CD4-positive, alpha-beta T cell (primary cell): ENCODE measurements around the gene LAMC2. TPM values are rescaled to one million over a fixed set of nuclear protein-coding genes. Genes with fewer than 3 reads are reported as not detected.

Experiments
- ATAC-seq: fragments of 200-7000 bp; cut with Tn5 transposase; one replicate; pipeline ENCODE4 v1.10.0; 2022; ENCODE audit warnings: mild to moderate bottlenecking; ENCODE audit not compliant: poor library complexity
- CTCF ChIA-PET: fragments of 350-600 bp; sonication (Branson Sonifier 250); formaldehyde crosslinking; loops from one replicate; lab custom pipeline; 2021; ENCODE audit warnings: antibody characterized with exemption, inconsistent platforms; lab: Charles Lee
- POLR2A ChIA-PET: fragments of 350-600 bp; sonication (Branson Sonifier 250); formaldehyde crosslinking; loops from one replicate; lab custom pipeline; 2021; ENCODE audit warnings: antibody characterized with exemption, inconsistent platforms; lab: Charles Lee
- DNase-seq, 14 experiments: peaks; one replicate each; pipeline ENCODE4 v3.0.0-alpha.2; 2013 to 2020; ENCODE audit warnings: mixed read lengths in 2 of 14
- H3K27ac ChIP-seq, 2 donors: one replicate each; pipeline versions ENCODE4 v1.5.1 to v1.7.0; 2013; ENCODE audit warnings: low read length in 2 of 2, low read depth in 1 of 2, mild to moderate bottlenecking in 1 of 2
- H3K27me3 ChIP-seq, 2 experiments: 1 replicate in 1 of 2; 2 replicates in 1 of 2; pipeline versions ENCODE4 v1.6.1 to v1.7.0; 2013; ENCODE audit warnings: low read length in 2 of 2, control low read depth in 1 of 2, mild to moderate bottlenecking in 1 of 2, moderate library complexity in 1 of 2; ENCODE audit not compliant: insufficient read depth in 2 of 2, control insufficient read depth in 1 of 2
- H3K36me3 ChIP-seq: one replicate; pipeline ENCODE4 v1.6.1; 2013; ENCODE audit warnings: low read length, control low read depth; ENCODE audit not compliant: insufficient read depth
- H3K4me1 ChIP-seq: one replicate; pipeline ENCODE4 v1.6.1; 2013; ENCODE audit warnings: low read length, control low read depth; ENCODE audit not compliant: insufficient read depth
- H3K4me3 ChIP-seq: one replicate; pipeline ENCODE4 v1.5.1; 2013; ENCODE audit warnings: mild to moderate bottlenecking, low read length, moderate library complexity
- H3K9me3 ChIP-seq, 2 experiments: 1 replicate in 1 of 2; 2 replicates in 1 of 2; pipeline versions ENCODE4 v1.6.1 to v1.7.0; 2013; ENCODE audit warnings: low read length in 2 of 2, mild to moderate bottlenecking in 2 of 2, control low read depth in 1 of 2, moderate library complexity in 1 of 2; ENCODE audit not compliant: control insufficient read depth in 1 of 2, insufficient read depth in 1 of 2
- H3K27ac Mint-ChIP-seq: one replicate; pipeline ENCODE4 v1.8.0; 2020; ENCODE audit warnings: mixed read lengths
- H3K27me3 Mint-ChIP-seq: one replicate; pipeline ENCODE4 v1.8.0; 2021; ENCODE audit warnings: mixed read lengths
- H3K36me3 Mint-ChIP-seq: one replicate; pipeline ENCODE4 v1.8.0; 2021; ENCODE audit warnings: low read depth, mixed read lengths
- H3K4me1 Mint-ChIP-seq: one replicate; pipeline ENCODE4 v1.8.0; 2021; ENCODE audit warnings: low read depth, mixed read lengths
- H3K4me3 Mint-ChIP-seq: one replicate; pipeline ENCODE4 v1.8.0; 2020; ENCODE audit warnings: mild to moderate bottlenecking, mixed read lengths
- H3K9me3 Mint-ChIP-seq: one replicate; pipeline ENCODE4 v1.8.0; 2020; ENCODE audit warnings: mixed read lengths
- intact Hi-C, 2 experiments: fragments of 100-400 bp; cut with DNase I in 1 of 2; cut with micrococcal nuclease in 1 of 2; formaldehyde crosslinking; loops; one replicate each; pipeline versions ENCODE4 v1.15.1 to v1.9.0; 2023 to 2025; cut with DNase I, micrococcal nuclease
- polyA plus RNA-seq, 2 donors: library from polyadenylated mRNA; unstranded; fragments of 120-200 nt; gene quantifications; one replicate each; pipeline ENCODE4 v1.2.1, GENCODE V29; 2013
- total RNA-seq, 174 experiments: library from RNA in 2 of 174; stranded (reverse) in 2 of 174; gene quantifications; one replicate each; pipeline ENCODE4 v1.2.3 and lab custom pipeline; 2021 to 2026
- TF ChIP-seq, protein P1 (sequence below): fragments of 200-600 bp; IDR thresholded peaks from one replicate; pipeline ENCODE4 v1.8.0; 2022; ENCODE audit warnings: antibody characterized with exemption, mild to moderate bottlenecking

The LAMC2 gene
- not detected for total RNA-seq
- polyA plus RNA-seq (2013, experiment 1 of 2), result not detected
- polyA plus RNA-seq (2013, experiment 2 of 2), result 0.03 TPM
- total RNA-seq (lab: John Stamatoyannopoulos, UW), result 0 to 0.14 (median 0) reads per million in 172 experiments

DNA sequence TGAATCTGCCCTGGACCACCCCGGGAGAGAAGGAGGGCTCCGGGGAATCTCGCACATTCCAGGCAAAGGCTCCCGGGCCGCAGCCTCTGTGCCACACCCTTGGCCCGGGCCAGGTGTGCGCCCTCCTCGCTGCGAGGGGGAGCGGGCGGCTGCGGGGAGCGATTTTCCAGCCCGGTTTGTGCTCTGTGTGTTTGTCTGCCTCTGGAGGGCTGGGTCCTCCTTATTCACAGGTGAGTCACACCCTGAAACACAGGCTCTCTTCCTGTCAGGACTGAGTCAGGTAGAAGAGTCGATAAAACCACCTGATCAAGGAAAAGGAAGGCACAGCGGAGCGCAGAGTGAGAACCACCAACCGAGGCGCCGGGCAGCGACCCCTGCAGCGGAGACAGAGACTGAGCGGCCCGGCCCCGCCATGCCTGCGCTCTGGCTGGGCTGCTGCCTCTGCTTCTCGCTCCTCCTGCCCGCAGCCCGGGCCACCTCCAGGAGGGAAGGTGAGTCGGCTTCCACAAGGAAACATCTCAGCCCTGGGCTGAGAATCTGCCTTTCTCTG lies at the start of gene LAMC2:
Gene LAMC2, plus strand, starts transcription at position 324 of the 550 bp plus-strand sequence. Its CDS starts 89 bp downstream, at position 413.
- ChIA-PET POLR2A (no interaction called here), CTCF (no interaction called here)
- Histone ChIP-seq H3K4me3 (peak within 1 kb of the TSS; percentile 16), H3K27me3 (peaks cover 14 to 30% of the 10 kb centered on the region in 2 experiments), H3K9me3 (peaks cover 0 to 9% of the 10 kb centered on the region in 2 experiments), H3K4me1 (peaks cover 5% of the 10 kb centered on the region), H3K36me3 (no peaks in the 10 kb centered on the region), H3K27ac (no peak within 1 kb of the TSS)
- DNase-seq (peak in 2 of 14 experiments; percentile 2 to 5), ATAC-seq (peak; percentile 32)
- intact Hi-C loops, result no loop called here
- Mint-ChIP-seq H3K4me3 (no peak within 1 kb of the TSS), H3K4me1 (peaks cover 1% of the 10 kb centered on the region), H3K27me3 (peaks cover 52% of the 10 kb centered on the region), H3K9me3 (no peaks in the 10 kb centered on the region), H3K36me3 (no peaks in the 10 kb centered on the region), H3K27ac (no peak within 1 kb of the TSS)
- TF ChIP-seq, protein P1, sequence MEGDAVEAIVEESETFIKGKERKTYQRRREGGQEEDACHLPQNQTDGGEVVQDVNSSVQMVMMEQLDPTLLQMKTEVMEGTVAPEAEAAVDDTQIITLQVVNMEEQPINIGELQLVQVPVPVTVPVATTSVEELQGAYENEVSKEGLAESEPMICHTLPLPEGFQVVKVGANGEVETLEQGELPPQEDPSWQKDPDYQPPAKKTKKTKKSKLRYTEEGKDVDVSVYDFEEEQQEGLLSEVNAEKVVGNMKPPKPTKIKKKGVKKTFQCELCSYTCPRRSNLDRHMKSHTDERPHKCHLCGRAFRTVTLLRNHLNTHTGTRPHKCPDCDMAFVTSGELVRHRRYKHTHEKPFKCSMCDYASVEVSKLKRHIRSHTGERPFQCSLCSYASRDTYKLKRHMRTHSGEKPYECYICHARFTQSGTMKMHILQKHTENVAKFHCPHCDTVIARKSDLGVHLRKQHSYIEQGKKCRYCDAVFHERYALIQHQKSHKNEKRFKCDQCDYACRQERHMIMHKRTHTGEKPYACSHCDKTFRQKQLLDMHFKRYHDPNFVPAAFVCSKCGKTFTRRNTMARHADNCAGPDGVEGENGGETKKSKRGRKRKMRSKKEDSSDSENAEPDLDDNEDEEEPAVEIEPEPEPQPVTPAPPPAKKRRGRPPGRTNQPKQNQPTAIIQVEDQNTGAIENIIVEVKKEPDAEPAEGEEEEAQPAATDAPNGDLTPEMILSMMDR, result no peak

DNA sequence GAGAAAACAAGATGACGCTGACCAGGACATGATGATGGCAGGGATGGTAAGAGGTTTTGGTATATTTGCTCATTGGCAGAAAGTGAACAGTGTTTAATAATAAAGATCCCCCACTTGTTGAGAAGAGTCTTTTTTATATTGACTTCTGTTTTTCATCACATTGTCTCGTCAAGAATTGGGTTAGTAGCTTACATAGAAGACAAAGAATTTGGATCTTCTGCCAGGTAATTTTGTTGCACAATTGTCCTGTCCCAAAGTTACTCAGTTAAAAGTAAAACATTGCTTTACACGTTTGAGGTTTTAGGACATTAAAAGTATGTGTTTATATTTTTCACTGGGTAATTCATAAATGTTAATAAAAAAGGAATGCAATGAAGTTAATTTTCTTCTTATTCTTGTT lies 48.3 kb upstream of the LAMC2 start:
- no peaks in the 10 kb centered on the region for H3K9me3 ChIP-seq
- H3K4me1 Mint-ChIP-seq, result no peaks in the 10 kb centered on the region
- no peaks in the 10 kb centered on the region for H3K4me1 ChIP-seq
- intact Hi-C loops, result no loop called here
- H3K4me3 Mint-ChIP-seq, result no peak overlapping the region
- H3K27ac ChIP-seq, result no peak overlapping the region
- ATAC-seq (no peak), DNase-seq (no peak)
- POLR2A ChIA-PET, result no interaction called here
- no peaks in the 10 kb centered on the region for H3K36me3 ChIP-seq
- TF ChIP-seq, protein P1, result no peak
- CTCF ChIA-PET, result no interaction called here
- H3K27me3 ChIP-seq, result peaks cover 0 to 2% of the 10 kb centered on the region in 2 experiments
- peaks cover 9% of the 10 kb centered on the region for H3K27me3 Mint-ChIP-seq
- no peak overlapping the region for H3K4me3 ChIP-seq
- H3K27ac Mint-ChIP-seq, result no peak overlapping the region
- H3K9me3 Mint-ChIP-seq, result no peaks in the 10 kb centered on the region
- H3K36me3 Mint-ChIP-seq, result no peaks in the 10 kb centered on the region

DNA sequence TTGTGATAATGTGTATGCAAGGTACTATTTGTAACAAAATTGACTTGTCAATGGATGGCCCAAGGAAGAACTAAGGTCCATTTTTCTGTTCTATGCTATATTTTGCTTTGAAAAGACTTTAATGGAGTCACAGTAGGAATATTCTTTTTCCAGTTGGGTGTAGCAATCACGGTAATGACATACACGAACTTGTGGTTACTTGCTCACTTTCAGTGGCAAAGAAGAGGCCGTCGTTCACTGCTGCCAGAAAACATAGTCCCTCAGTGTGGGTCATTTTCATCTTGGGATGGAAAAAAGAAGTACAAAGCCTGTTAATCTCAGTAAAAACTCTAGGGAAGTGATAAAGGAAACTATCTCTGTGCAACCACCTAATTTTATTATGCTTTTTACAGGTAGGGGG lies 47.8 kb upstream of the LAMC2 start:
- H3K27me3 ChIP-seq, result peaks cover 0 to 2% of the 10 kb centered on the region in 2 experiments
- Mint-ChIP-seq H3K36me3 (no peaks in the 10 kb centered on the region), H3K27ac (no peak overlapping the region), H3K9me3 (no peaks in the 10 kb centered on the region), H3K4me1 (no peaks in the 10 kb centered on the region), H3K27me3 (peaks cover 9% of the 10 kb centered on the region), H3K4me3 (no peak overlapping the region)
- TF ChIP-seq, protein P1, result no peak
- ATAC-seq, result no peak
- H3K36me3 ChIP-seq, result no peaks in the 10 kb centered on the region
- POLR2A ChIA-PET, result no interaction called here
- no peaks in the 10 kb centered on the region for H3K9me3 ChIP-seq
- no peak overlapping the region for H3K4me3 ChIP-seq
- no peak for DNase-seq
- intact Hi-C loops, result no loop called here
- no peaks in the 10 kb centered on the region for H3K4me1 ChIP-seq
- no peak overlapping the region for H3K27ac ChIP-seq
- CTCF ChIA-PET, result no interaction called here
